ENCODE measurements around the gene AMOTL1.

GRCh38 chr11:94884376-94884775 is 116.2 kb downstream of the AMOTL1 start:
- TF ChIP-seq, protein P1, sequence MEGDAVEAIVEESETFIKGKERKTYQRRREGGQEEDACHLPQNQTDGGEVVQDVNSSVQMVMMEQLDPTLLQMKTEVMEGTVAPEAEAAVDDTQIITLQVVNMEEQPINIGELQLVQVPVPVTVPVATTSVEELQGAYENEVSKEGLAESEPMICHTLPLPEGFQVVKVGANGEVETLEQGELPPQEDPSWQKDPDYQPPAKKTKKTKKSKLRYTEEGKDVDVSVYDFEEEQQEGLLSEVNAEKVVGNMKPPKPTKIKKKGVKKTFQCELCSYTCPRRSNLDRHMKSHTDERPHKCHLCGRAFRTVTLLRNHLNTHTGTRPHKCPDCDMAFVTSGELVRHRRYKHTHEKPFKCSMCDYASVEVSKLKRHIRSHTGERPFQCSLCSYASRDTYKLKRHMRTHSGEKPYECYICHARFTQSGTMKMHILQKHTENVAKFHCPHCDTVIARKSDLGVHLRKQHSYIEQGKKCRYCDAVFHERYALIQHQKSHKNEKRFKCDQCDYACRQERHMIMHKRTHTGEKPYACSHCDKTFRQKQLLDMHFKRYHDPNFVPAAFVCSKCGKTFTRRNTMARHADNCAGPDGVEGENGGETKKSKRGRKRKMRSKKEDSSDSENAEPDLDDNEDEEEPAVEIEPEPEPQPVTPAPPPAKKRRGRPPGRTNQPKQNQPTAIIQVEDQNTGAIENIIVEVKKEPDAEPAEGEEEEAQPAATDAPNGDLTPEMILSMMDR (IDR thresholded peaks at IDR 0.05; ENCODE audit: insufficient read depth, low read length) = no peak
- TF ChIP-seq POLR2AphosphoS5 (IDR thresholded peaks at IDR 0.05; ENCODE audit: low read depth) = no peak
